SK-N-SH treated with all-trans-retinoic acid at 6 μM for 48 hours (cell line): ENCODE data around the gene CCR9.

Source experiments
- ATAC-seq: fragments of 200-7000 bp; cut with Tn5 transposase; 3 replicates; pipeline ENCODE4 v1.9.1; 2020; ENCODE audit warnings: mild to moderate bottlenecking, moderate library complexity
- ARNTL ChIP-seq: fragments of 450-650 bp; formaldehyde crosslinking; IDR thresholded peaks from 2 replicates; pipeline ENCODE4 v1.5.0; 2020; ENCODE audit warnings: low read depth, mild to moderate bottlenecking, moderate library complexity, borderline replicate concordance
- BACH2 ChIP-seq: fragments of 250-450 bp; sonication (Bioruptor Pico); IDR thresholded peaks from 2 replicates; pipeline ENCODE4 v1.9.0; 2021; ENCODE audit warnings: mild to moderate bottlenecking, borderline replicate concordance
- CSDC2 ChIP-seq: fragments of 250-450 bp; sonication (Bioruptor Pico); IDR thresholded peaks from 2 replicates; pipeline ENCODE4 v1.5.0; 2020; ENCODE audit warnings: mild to moderate bottlenecking, moderate library complexity
- CSRNP3 ChIP-seq: fragments of 250-450 bp; sonication (Bioruptor Pico); IDR thresholded peaks from 2 replicates; pipeline ENCODE4 v1.5.1; 2021; ENCODE audit warnings: mild to moderate bottlenecking, moderate library complexity
- ESRRG ChIP-seq: fragments of 250-450 bp; sonication (Bioruptor Pico); IDR thresholded peaks from 2 replicates; pipeline ENCODE4 v1.6.1; 2021; ENCODE audit warnings: mild to moderate bottlenecking
- OSR1 ChIP-seq: fragments of 250-450 bp; sonication (Bioruptor Pico); IDR thresholded peaks from 2 replicates; pipeline ENCODE4 v1.8.0; 2022; ENCODE audit warnings: moderate library complexity, mild to moderate bottlenecking, inconsistent platforms
- PATZ1 ChIP-seq: fragments of 250-450 bp; sonication (Bioruptor Pico); IDR thresholded peaks from 2 replicates; pipeline ENCODE4 v1.8.0; 2020; ENCODE audit warnings: mild to moderate bottlenecking, moderate library complexity, borderline replicate concordance
- POU6F1 ChIP-seq: fragments of 250-450 bp; sonication (Bioruptor Pico); IDR thresholded peaks from 2 replicates; pipeline ENCODE4 v1.8.0; 2021; ENCODE audit warnings: low read depth, mild to moderate bottlenecking, moderate library complexity, borderline replicate concordance
- RARB ChIP-seq: fragments of 250-450 bp; sonication (Bioruptor Pico); IDR thresholded peaks from 2 replicates; pipeline ENCODE4 v1.8.0; 2021; ENCODE audit warnings: mild to moderate bottlenecking, moderate library complexity
- SNAI2 ChIP-seq: fragments of 250-450 bp; sonication (Bioruptor Pico); IDR thresholded peaks from 2 replicates; pipeline ENCODE4 v1.5.0; 2020; ENCODE audit warnings: mild to moderate bottlenecking, moderate library complexity
- TCF4 ChIP-seq: fragments of 250-450 bp; sonication (Bioruptor Pico); IDR thresholded peaks from 2 replicates; pipeline ENCODE4 v1.8.0; 2021; ENCODE audit warnings: mild to moderate bottlenecking, moderate library complexity, borderline replicate concordance
- TOX ChIP-seq: fragments of 250-450 bp; sonication (Bioruptor Pico); IDR thresholded peaks from 2 replicates; pipeline ENCODE4 v1.8.0; 2021; ENCODE audit warnings: mild to moderate bottlenecking, moderate library complexity, borderline replicate concordance
- ZC3H10 ChIP-seq: fragments of 250-450 bp; sonication (Bioruptor Pico); IDR thresholded peaks from 2 replicates; pipeline ENCODE4 v1.5.1; 2021; ENCODE audit warnings: mild to moderate bottlenecking, moderate library complexity
- ZNF565 ChIP-seq: fragments of 450-650 bp; formaldehyde crosslinking; conservative IDR thresholded peaks from 2 replicates; pipeline ENCODE4 v1.5.0; 2020; ENCODE audit warnings: low read depth, mild to moderate bottlenecking, moderate library complexity
- ZNF8 ChIP-seq: fragments of 450-650 bp; formaldehyde crosslinking; IDR thresholded peaks from 2 replicates; pipeline ENCODE4 v1.5.0; 2020; ENCODE audit warnings: mild to moderate bottlenecking, moderate library complexity
- TF ChIP-seq, protein P1 (sequence below): fragments of 250-450 bp; sonication (Bioruptor Pico); IDR thresholded peaks from 2 replicates; pipeline ENCODE4 v1.5.1; 2020; ENCODE audit warnings: low read depth, mild to moderate bottlenecking, moderate library complexity
- TF ChIP-seq, protein P2 (sequence below): fragments of 250-450 bp; sonication (Bioruptor Pico); IDR thresholded peaks from 2 replicates; pipeline ENCODE4 v1.5.0; 2020; ENCODE audit warnings: mild to moderate bottlenecking, moderate library complexity

Gene CCR9

GRCh38 chr3:45878124-45878523 is 8.2 kb upstream of the CCR9 start (continued):
- TF ChIP-seq POU6F1 (CRISPR knock-in tag) (no peak), ESRRG (no peak), RARB (CRISPR knock-in tag) (no peak), TOX (CRISPR knock-in tag) (no peak), ARNTL (no peak), CSRNP3 (no peak), ZNF8 (no peak), SNAI2 (CRISPR knock-in tag) (no peak), OSR1 (CRISPR knock-in tag) (no peak), TCF4 (CRISPR knock-in tag) (no peak), ZC3H10 (CRISPR knock-in tag) (no peak)
- TF ChIP-seq, protein P1, sequence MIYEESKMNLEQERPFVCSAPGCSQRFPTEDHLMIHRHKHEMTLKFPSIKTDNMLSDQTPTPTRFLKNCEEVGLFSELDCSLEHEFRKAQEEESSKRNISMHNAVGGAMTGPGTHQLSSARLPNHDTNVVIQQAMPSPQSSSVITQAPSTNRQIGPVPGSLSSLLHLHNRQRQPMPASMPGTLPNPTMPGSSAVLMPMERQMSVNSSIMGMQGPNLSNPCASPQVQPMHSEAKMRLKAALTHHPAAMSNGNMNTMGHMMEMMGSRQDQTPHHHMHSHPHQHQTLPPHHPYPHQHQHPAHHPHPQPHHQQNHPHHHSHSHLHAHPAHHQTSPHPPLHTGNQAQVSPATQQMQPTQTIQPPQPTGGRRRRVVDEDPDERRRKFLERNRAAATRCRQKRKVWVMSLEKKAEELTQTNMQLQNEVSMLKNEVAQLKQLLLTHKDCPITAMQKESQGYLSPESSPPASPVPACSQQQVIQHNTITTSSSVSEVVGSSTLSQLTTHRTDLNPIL (CRISPR knock-in tag), result no peak

DNA sequence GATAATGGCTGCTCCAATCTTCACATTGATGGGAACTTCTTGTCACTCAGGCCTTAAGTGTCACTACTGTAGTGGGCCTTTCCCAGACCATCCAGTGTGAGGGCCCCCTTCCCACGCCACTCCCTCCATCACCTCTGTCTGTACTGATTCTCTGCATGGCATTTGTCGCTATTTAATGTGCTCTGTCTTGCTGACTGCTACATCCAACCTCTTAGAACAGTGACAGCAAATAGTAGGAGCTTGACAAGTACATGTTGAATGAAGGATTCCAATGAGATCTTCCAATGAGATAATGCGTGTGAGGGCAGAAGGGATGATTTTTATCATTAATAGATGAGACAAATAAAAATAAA is 5.6 kb upstream of the CCR9 start:
- ATAC-seq, result no peak
- TF ChIP-seq, protein P1 (CRISPR knock-in tag), result no peak
- TF ChIP-seq, protein P2, sequence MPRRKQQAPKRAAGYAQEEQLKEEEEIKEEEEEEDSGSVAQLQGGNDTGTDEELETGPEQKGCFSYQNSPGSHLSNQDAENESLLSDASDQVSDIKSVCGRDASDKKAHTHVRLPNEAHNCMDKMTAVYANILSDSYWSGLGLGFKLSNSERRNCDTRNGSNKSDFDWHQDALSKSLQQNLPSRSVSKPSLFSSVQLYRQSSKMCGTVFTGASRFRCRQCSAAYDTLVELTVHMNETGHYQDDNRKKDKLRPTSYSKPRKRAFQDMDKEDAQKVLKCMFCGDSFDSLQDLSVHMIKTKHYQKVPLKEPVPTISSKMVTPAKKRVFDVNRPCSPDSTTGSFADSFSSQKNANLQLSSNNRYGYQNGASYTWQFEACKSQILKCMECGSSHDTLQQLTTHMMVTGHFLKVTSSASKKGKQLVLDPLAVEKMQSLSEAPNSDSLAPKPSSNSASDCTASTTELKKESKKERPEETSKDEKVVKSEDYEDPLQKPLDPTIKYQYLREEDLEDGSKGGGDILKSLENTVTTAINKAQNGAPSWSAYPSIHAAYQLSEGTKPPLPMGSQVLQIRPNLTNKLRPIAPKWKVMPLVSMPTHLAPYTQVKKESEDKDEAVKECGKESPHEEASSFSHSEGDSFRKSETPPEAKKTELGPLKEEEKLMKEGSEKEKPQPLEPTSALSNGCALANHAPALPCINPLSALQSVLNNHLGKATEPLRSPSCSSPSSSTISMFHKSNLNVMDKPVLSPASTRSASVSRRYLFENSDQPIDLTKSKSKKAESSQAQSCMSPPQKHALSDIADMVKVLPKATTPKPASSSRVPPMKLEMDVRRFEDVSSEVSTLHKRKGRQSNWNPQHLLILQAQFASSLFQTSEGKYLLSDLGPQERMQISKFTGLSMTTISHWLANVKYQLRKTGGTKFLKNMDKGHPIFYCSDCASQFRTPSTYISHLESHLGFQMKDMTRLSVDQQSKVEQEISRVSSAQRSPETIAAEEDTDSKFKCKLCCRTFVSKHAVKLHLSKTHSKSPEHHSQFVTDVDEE (CRISPR knock-in tag), result no peak
- TF ChIP-seq PATZ1, result no peak
- TF ChIP-seq TCF4 (CRISPR knock-in tag), result no peak
- TF ChIP-seq BACH2 (CRISPR knock-in tag), result no peak
- no peak for TF ChIP-seq RARB (CRISPR knock-in tag)
- no peak for TF ChIP-seq TOX (CRISPR knock-in tag)
- TF ChIP-seq CSDC2 (CRISPR knock-in tag), result no peak
- TF ChIP-seq, all 23 proteins: peak for 0

DNA sequence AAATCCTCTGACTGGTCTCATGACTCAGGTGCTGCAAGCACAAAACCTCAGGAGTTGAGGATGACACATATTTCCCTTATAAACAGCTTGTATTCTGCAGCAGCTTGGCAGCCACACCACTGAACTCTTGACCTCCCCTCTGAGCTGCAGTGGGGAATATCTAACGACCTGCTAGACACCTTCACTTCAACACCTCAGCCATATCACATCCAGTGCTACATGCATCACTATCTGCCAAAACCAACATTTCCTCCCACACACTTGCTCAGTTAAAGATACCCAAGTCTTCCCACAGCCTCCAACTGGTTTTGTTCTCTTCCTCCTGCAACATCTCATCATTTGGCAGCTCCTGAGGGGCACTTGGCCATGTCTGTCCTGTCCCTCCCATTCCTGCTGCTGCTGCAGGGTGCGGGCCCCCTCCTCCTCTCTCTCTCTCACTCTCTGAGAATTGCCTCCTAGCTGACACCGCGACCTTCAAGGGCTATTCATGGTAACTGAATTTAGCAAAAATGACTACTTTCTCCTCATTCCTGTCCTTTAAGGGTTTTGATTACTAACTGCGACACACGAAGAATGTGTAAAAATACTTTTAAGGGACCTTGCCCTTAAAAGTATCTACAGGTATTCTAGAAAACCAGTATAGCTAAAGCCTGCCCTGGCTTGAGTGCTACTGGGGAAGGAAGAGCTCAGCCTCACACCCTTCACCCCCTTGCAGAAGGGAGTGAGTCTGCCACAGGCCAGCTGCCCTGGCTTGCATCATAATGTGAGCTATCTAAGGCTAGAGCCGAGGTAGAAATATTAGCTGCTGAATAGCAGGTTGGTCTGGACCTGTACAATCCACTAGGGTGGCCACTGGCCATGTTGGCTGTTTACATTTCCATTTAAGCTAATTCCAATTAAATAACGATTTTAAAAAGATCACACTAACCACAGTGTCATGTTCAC is 5.0 kb upstream of the CCR9 start:
- no peak for TF ChIP-seq TCF4 (CRISPR knock-in tag)
- no peak for TF ChIP-seq SNAI2 (CRISPR knock-in tag)
- no peak for TF ChIP-seq ARNTL
- no peak for TF ChIP-seq ZNF565 (CRISPR knock-in tag)
- no peak for TF ChIP-seq PATZ1
- ATAC-seq, result no peak
